ENCODE data around the gene PATE1.
A peak's percentile ranks its signal among the peaks of the same experiment; 100 is the strongest.

PATE1 gene

GRCh38 chr11:125772834-125773505 lies 26.9 kb downstream of the PATE1 start:
- Mint-ChIP-seq H3K4me1 (no peaks in the 10 kb centered on the region), H3K9me3 (no peaks in the 10 kb centered on the region), H3K27ac (no peak overlapping the region), H3K27me3 (peaks cover 11% of the 10 kb centered on the region), H3K36me3 (no peaks in the 10 kb centered on the region), H3K4me3 (no peak overlapping the region)
- ATAC-seq, result no peak

- Mint-ChIP-seq H3K27ac (no peak overlapping the region), H3K4me1 (no peaks in the 10 kb centered on the region), H3K36me3 (no peaks in the 10 kb centered on the region), H3K27me3 (peaks cover 7% of the 10 kb centered on the region), H3K4me3 (no peak overlapping the region), H3K9me3 (no peaks in the 10 kb centered on the region)
- ATAC-seq, result peak; percentile 20
Observed at GRCh38 chr11:125773516-125773915, 27.4 kb downstream of the PATE1 start.

GRCh38 chr11:125777309-125777708 lies 31.2 kb downstream of the PATE1 start:
- ATAC-seq, result no peak
- Mint-ChIP-seq H3K27ac (no peak overlapping the region), H3K9me3 (peaks cover 2% of the 10 kb centered on the region), H3K4me3 (no peak overlapping the region), H3K27me3 (peaks cover 12% of the 10 kb centered on the region), H3K4me1 (no peaks in the 10 kb centered on the region), H3K36me3 (no peaks in the 10 kb centered on the region)

GRCh38 chr11:125778728-125779127 lies 32.6 kb downstream of the PATE1 start, which contains the start of gene PATE2:
PATE2 (minus strand) TSS chr11:125778828; CDS start chr11:125778773, 55 bp downstream.
- H3K9me3 Mint-ChIP-seq, result peaks cover 2% of the 10 kb centered on the region
- H3K27me3 Mint-ChIP-seq, result peaks cover 12% of the 10 kb centered on the region
- no peaks in the 10 kb centered on the region for H3K36me3 Mint-ChIP-seq
- no peak within 1 kb of the TSS for H3K4me3 Mint-ChIP-seq
- H3K27ac Mint-ChIP-seq, result no peak within 1 kb of the TSS
- ATAC-seq, result no peak
- no peaks in the 10 kb centered on the region for H3K4me1 Mint-ChIP-seq

- H3K36me3 Mint-ChIP-seq, result no peaks in the 10 kb centered on the region
- H3K9me3 Mint-ChIP-seq, result peaks cover 2% of the 10 kb centered on the region
- H3K27me3 Mint-ChIP-seq, result peaks cover 2% of the 10 kb centered on the region
- ATAC-seq, result no peak
- no peak overlapping the region for H3K4me3 Mint-ChIP-seq
- no peak overlapping the region for H3K27ac Mint-ChIP-seq
- H3K4me1 Mint-ChIP-seq, result no peaks in the 10 kb centered on the region
Observed at GRCh38 chr11:125784678-125785077, 38.6 kb downstream of the PATE1 start.

- Mint-ChIP-seq H3K4me1 (no peaks in the 10 kb centered on the region), H3K27me3 (no peaks in the 10 kb centered on the region), H3K4me3 (no peak within 1 kb of the TSS), H3K9me3 (peaks cover 5% of the 10 kb centered on the region), H3K36me3 (no peaks in the 10 kb centered on the region), H3K27ac (no peak within 1 kb of the TSS)
- ATAC-seq, result no peak
Observed at GRCh38 chr11:125787827-125788226, 41.7 kb downstream of the PATE1 start, which contains the start of gene PATE3. PATE3 (plus strand) TSS chr11:125788127; CDS start chr11:125788152, 25 bp downstream.

GRCh38 chr11:125790825-125791224 lies 44.7 kb downstream of the PATE1 start:
- ATAC-seq, result no peak
- Mint-ChIP-seq H3K36me3 (no peaks in the 10 kb centered on the region), H3K27ac (no peak overlapping the region), H3K27me3 (no peaks in the 10 kb centered on the region), H3K4me1 (no peaks in the 10 kb centered on the region), H3K4me3 (no peak overlapping the region), H3K9me3 (peaks cover 22% of the 10 kb centered on the region)

GRCh38 chr11:125797641-125798040 lies 51.6 kb downstream of the PATE1 start:
- ATAC-seq, result no peak
- Mint-ChIP-seq H3K4me3 (no peak overlapping the region), H3K27ac (no peak overlapping the region), H3K4me1 (no peaks in the 10 kb centered on the region), H3K27me3 (no peaks in the 10 kb centered on the region), H3K36me3 (peaks cover 6% of the 10 kb centered on the region), H3K9me3 (peaks cover 42% of the 10 kb centered on the region)
